HL-60 (cell line): ENCODE results near the gene ATG5.

Experiments used
- CTCF ChIP-seq: IDR thresholded peaks from one replicate; pipeline ENCODE4 v1.5.1; 2011; ENCODE audit warnings: low read length, control low read depth, inconsistent platforms; ENCODE audit not compliant: insufficient read depth
- GABPA ChIP-seq: IDR thresholded peaks from 2 replicates; pipeline ENCODE4 v1.6.1; 2012; ENCODE audit warnings: low read depth
- POLR2AphosphoS5 ChIP-seq: IDR thresholded peaks from 2 replicates; pipeline ENCODE4 v1.6.1; 2012; ENCODE audit warnings: low read depth
- REST ChIP-seq: IDR thresholded peaks from 2 replicates; pipeline ENCODE4 v1.6.1; 2012; ENCODE audit warnings: low read depth; ENCODE audit not compliant: insufficient replicate concordance
- SPI1 ChIP-seq: IDR thresholded peaks from 2 replicates; pipeline ENCODE4 v1.6.1; 2012; ENCODE audit warnings: low read depth, mild to moderate bottlenecking, borderline replicate concordance

GRCh38 chr6:106220485-106220884 is 105.1 kb downstream of the ATG5 start:
- TF ChIP-seq CTCF (no peak), POLR2AphosphoS5 (no peak), REST (no peak), GABPA (no peak), SPI1 (no peak)
